NCI-H1694 (cell line): ENCODE data around the gene THRA.
A peak's percentile ranks its signal among the peaks of the same experiment; 100 is the strongest.

Experiments
- DNase-seq: peaks from one replicate; lab custom pipeline; 2025; lab: John Stamatoyannopoulos, UW

THRA gene

GRCh38 chr17:40099619-40100418 is 37.1 kb downstream of the THRA start:
- no peak for DNase-seq

GRCh38 chr17:40100419-40100668 is 37.6 kb downstream of the THRA start, which contains the start of gene NR1D1:
Gene NR1D1, minus strand, starts transcription at chr17:40100589. Its CDS starts 495 bp downstream, at chr17:40100094.
- DNase-seq, result no peak

- peak; percentile 92 for DNase-seq
Measured at GRCh38 chr17:40100669-40101366, 38.1 kb downstream of the THRA start.

- DNase-seq, result no peak
Measured at GRCh38 chr17:40101367-40102210, 38.8 kb downstream of the THRA start.

DNA sequence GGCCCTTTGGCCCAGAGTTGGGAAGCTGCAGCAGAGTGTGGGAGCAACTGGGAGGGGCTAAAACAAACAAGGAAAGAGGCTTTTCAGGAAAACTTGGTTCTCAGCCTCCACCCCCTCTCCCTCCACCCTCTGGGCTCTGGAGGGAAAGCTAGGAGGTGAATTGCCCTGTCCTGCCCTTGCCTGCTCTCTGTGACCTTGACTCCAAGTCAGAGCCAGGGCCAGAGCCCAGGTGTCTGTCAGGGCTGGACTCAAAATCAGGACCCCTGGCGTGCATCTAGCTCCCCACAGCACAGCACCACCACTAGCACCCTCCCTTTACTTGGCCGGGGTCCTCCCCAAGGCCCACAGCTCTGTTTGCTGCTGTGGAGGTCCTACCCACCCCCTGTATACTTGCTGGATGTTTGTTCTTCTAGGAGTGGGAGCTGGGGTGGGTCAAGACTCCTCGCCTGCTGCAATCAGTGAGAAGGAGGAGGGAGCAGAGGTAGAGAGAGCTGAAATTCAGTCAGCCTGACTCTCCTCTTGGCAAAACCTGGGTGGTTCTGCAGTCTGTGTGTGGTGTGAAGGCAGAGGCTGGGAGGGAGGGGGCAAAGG is 40.4 kb downstream of the THRA start:
- no peak for DNase-seq

DNA sequence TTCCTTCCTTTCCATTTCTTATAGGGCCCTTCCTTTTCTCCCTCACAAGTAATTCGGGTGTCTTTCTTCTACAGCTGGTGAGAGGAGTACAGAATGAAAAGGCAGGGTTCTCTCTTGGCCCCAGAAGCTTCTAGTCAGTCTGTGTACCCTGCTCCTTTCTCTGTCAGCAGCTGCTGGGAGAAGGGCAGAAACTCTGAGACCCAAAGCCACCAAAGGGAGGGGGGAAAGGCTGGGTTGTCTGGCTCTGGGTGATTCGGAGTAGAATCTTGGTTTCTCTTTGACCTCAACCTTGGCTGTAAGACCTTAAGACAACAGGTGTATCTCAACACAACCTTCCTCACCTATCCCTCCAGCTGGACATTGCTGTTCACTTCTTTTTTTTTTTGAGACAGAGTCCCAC is 40.9 kb downstream of the THRA start:
- no peak for DNase-seq

GRCh38 chr17:40104594-40105486 is 42.1 kb downstream of the THRA start:
- no peak for DNase-seq

DNA sequence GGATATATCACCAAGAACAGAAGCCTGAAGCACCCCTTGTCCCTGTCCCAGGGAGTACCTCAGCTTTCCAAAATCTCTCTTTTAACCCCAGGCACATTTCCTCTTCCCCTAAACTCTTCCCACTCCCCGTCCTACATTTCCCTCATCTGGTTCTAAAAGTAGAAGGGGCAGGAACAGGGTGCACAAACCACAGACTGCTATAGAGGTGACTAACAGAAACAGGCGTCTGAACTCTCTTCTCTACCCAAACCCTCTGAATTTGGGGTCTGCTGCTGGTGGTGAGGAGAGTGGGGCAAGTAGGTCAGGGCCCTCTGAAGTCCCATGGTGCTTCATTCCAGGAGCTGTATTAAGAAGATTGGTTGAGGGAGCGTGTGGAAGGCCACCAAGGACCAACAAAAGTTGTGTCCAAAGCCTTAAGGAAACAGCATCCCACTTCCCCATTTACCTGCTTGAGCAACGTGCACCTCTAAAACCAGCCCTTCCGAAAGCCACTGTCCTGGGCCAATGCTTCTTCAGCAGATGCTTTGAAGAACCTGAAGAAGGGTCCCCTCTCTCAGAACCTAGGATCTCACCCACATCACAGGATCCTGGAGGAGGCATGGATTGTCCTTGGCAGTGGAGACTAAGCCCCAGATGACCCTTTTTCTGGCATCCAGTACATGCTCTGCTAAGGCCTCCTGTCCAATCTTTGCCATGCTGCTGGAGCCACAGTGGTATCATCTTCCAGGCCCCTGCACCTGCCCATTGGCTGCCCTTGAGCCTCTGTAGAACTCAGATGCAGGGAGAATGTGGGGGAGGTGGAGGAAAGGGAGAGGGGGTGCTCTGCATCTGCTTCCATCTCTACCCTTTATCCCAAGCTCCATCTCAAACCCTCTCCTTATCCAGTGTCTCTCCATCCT is 43.3 kb downstream of the THRA start:
- no peak for DNase-seq

DNA sequence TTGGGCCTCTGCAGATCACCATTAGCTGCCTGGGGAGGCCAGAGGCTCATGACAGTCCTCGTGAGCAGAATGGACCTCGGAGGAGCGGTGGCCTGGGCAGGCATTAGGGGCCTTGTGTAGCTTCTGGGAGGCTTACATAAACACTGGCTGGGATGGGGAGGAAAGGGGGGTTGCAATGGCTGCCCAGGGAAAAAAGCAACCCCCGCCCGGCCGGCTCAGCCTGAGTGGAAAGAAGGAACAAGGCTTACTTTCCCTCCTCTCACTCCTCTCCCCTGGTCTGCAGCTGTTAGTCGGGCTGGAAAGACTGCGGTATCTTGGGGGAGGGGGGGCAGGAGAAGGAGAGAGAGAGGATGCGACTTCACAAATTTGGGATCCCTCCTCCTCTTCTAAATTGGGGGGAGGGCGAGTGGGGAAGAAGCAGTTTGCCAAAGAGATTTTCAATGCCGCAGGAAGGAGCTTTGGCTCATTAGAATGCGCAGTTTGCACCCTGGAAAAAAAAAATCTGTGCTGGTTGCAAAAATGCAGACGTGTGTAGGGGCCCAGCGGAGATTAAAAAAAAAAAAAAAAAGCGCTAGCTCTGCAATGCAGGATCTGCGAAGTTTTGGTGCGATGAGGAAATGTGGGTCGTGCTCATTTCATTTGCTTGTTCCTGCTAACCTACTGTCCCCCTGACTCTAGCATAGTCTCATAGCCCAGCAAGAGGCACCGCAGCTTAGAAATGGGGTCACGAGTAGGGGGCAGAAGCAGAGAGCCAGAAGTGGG is 44.2 kb downstream of the THRA start:
- DNase-seq, result no peak

GRCh38 chr17:40107522-40108174 is 44.9 kb downstream of the THRA start:
- no peak for DNase-seq

DNA sequence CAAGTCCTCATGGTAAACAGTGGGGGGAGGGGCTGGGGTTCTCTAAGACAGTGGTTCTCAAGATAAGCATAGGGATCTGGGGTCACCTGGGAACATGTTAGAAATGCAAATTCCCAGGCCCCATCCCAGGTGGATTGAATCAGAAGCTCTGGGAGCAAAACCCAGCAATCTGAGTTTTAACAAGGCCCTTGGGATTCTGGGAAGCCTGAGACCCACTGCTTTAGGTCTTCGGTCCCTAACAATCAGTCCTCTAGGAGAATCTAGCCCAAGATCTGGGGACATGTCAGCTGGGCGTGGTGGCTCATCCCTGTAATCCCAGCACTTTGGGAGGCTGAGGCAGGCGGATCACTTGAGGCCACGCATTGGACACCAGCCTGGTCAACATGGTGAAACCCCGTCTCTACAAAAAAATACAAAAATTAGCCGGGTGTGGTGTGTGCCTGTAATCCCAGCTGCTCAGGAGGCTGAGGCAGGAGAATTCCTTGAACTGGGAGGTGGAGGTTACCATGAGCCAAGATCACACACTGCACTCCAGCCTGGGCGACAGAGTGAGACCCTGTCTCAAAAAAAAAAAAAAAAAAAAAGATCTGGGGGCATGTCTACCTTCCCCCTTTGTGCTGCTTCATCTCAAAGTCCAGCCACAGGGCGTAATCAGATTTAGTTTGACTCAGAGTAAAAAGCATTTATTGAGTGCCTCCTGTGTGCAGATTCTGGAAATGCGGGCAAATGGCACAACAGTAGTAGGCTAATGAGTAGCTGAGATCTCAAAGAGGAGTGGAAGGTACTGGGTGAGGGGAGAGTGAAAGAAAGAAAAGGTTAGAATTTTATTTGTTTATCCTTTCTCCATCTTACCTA is 46.4 kb downstream of the THRA start:
- DNase-seq, result peak; percentile 6

DNA sequence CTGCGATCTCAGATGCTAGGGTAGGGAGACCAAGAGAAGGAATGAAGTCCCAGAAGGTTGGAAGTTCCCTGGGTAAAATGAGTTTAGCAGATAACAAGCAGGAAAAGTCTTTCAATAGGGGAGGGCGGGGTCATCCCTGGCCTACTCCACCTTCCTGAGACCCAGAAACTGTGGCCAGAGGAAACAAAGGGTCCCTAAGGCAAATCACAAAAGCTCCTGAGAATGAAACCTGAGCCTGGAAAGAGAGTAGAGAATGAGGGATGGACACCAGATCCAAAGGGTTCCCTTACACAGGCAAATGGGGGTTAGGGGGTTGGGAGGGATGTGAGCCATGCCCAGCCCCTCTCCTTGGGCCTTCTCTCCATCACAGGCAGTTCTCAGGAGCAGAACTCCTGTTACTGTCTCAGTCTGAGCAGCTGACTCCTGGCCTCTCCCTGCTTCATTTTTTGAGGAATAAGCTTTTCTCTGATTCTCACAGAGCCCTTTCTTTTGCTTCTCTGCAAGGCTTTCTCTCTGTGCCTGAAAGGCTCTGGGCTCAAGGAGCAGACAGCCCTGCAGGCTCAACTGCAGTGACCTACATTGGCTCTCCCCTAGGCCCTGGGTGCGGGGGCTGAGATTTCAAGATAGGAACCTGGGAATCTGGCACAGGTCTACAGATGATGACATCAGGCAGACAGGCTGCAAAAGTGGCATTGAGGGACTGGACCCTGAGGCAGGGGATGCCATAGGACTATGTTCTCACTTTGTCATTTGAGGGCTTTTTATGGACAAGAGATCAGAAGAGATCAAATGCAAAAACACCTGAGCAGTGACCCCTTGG is 47.5 kb downstream of the THRA start:
- no peak for DNase-seq

DNA sequence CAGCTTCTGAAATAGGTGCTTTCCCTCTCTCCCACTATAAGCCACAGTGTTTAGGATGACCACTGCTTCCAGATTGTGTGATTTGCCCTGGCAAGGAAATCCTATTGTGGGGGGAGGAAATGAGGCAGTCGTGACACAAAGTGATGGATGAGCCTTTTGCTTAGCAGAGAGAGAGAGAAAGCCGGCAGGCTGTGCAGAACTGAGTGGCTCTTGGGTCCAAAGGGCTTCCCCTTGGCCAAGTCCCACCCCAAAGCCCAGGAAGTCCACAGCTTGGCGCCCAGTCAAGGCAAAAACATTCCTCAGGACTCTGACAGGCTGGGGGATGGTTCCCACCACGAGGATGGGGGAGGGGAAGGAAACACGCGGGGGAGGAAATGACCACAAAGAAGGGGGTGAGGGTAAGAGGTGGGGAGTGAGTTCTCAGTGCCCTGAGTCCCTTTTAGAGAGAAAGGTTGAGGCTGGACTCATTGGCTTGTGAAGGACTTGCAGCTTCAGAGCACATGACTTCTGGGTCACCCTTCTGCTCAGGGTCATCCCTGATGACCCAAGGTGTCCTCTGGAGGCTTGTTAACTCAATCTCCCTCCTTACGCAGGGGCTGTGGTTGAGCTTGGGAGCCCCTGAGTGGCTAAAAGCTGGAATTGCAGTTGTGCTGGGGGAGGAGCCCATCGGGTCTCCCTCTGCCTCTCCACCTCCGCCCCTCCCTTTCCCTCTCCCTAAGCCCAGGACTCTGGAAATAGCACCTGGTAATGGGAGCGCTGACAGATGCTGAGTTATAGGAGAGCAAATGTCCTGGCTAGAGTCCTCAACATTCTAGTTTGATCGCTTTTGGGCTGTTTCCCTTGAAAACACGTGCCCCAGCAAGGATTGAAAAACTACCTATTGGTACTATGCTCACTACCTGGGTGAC is 48.7 kb downstream of the THRA start:
- DNase-seq, result peak; percentile 96

DNA sequence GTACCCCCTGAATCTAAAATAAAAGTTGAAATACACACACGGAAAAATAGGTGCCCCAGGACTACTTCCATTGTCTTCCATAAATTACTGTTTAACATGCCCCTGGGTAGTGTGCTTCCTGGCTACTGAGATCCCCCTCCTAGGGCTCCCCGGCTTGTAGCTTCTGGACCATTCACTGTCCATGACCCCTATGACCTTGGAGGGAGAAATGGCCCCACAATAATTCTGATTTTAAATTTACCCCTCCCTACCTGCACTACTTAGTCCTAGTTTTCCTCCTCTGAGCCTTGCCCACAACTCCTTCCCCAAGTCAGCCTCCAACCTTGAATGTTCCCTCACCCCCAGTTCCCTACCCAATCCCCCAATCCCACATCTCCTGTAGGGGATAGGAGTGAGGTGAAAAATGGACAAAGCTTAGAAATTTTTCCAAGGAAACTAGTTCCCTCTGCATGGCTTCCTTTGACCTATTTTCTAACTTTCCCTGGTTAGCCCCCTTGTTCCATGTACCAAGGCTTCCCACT is 49.5 kb downstream of the THRA start:
- DNase-seq, result no peak

- peak; percentile 64 for DNase-seq
Measured at GRCh38 chr17:40112718-40113109, 49.9 kb downstream of the THRA start.
